HepG2 (cell line): ENCODE data around the gene YWHAQ. TPM values are rescaled to one million over a fixed set of nuclear protein-coding genes. Genes with fewer than 3 reads are reported as not detected.

Experiments
- CCDC6 ChIP-seq: sonication (generic); formaldehyde crosslinking; IDR thresholded peaks from 2 replicates; pipeline ENCODE4 v1.8.1; 2022; ENCODE audit warnings: mild to moderate bottlenecking, missing genetic modification reagents, moderate library complexity
- RARA ChIP-seq: IDR thresholded peaks from 2 replicates; pipeline ENCODE4 v1.6.1; 2016; ENCODE audit warnings: missing genetic modification reagents, missing compliant biosample characterization
- SRY ChIP-seq: sonication (generic); formaldehyde crosslinking; IDR thresholded peaks from 2 replicates; pipeline ENCODE4 v1.8.0; 2022; ENCODE audit warnings: mild to moderate bottlenecking, missing genetic modification reagents
- STAT6 ChIP-seq: sonication (generic); formaldehyde crosslinking; IDR thresholded peaks from 2 replicates; pipeline ENCODE4 v1.4.0; 2020; ENCODE audit warnings: missing genetic modification reagents, mild to moderate bottlenecking, borderline replicate concordance
- ZNF343 ChIP-seq: sonication (generic); formaldehyde crosslinking; IDR thresholded peaks from 2 replicates; pipeline ENCODE4 v1.4.0; 2020; ENCODE audit warnings: mild to moderate bottlenecking, missing genetic modification reagents
- ZNF512B ChIP-seq: sonication (generic); formaldehyde crosslinking; IDR thresholded peaks from 2 replicates; pipeline ENCODE4 v1.5.1; 2020; ENCODE audit warnings: missing genetic modification reagents, mild to moderate bottlenecking, borderline replicate concordance
- ZNF710 ChIP-seq: sonication (generic); formaldehyde crosslinking; IDR thresholded peaks from 2 replicates; pipeline ENCODE4 v1.5.0; 2020; ENCODE audit warnings: mild to moderate bottlenecking, missing genetic modification reagents, borderline replicate concordance
- ZNF740 ChIP-seq: sonication (generic); formaldehyde crosslinking; IDR thresholded peaks from 2 replicates; pipeline ENCODE4 v1.4.0; 2020; ENCODE audit warnings: missing genetic modification reagents
- ZSCAN12 ChIP-seq: sonication (generic); formaldehyde crosslinking; IDR thresholded peaks from 2 replicates; pipeline ENCODE4 v1.9.0; 2021; ENCODE audit warnings: mild to moderate bottlenecking, missing genetic modification reagents
- polyA plus RNA-seq, 8 experiments: library from polyadenylated mRNA; depleted of rRNA in 3 of 8; stranded (reverse) in 7 of 8; unstranded in 1 of 8; fragments of >200 nt; fragmentation: Illumina TruSeq in 4 of 8; extraction: Trizol in 4 of 8; gene quantifications; 2 replicates each; pipeline versions ENCODE4 v1.2.1 to v1.2.3, GENCODE V29; 2011 to 2016; ENCODE audit warnings: low read depth in 4 of 8, missing spikeins in 1 of 8, mixed read lengths in 1 of 8; ENCODE audit not compliant: insufficient read depth in 1 of 8
- total RNA-seq, 5 experiments: library from RNA; depleted of rRNA; stranded (reverse); fragments of >200 nt; fragmentation: Illumina TruSeq; extraction: Trizol; gene quantifications; 2 replicates each; pipeline ENCODE4 v1.2.3, GENCODE V29; 2016; ENCODE audit warnings: low read depth in 1 of 5
- TF ChIP-seq, protein P1 (sequence below): sonication (generic); formaldehyde crosslinking; IDR thresholded peaks from 2 replicates; pipeline ENCODE4 v1.4.0; 2020; ENCODE audit warnings: missing genetic modification reagents, borderline replicate concordance
- TF ChIP-seq, protein P2 (sequence below): sonication (generic); formaldehyde crosslinking; IDR thresholded peaks from 2 replicates; pipeline ENCODE4 v1.5.1; 2020; ENCODE audit warnings: mild to moderate bottlenecking, moderate library complexity, missing genetic modification reagents

YWHAQ gene
- total and polyA plus RNA-seq, 2 of the 13 experiments (the other 11 are each of a cell fraction or from before 2014, with no cell fraction given): 160 to 304 TPM

GRCh38 chr2:9555297-9556120, 75.3 kb downstream of the YWHAQ start, which contains the start of gene ADAM17 (continued):
- TF ChIP-seq ZNF740 (CRISPR knock-in tag) (peak; percentile 100), CCDC6 (peak; percentile 100), SRY (peak; percentile 80), ZSCAN12 (CRISPR knock-in tag) (no peak), ZNF343 (CRISPR knock-in tag) (peak; percentile 91), STAT6 (no peak), ZNF512B (no peak), ZNF710 (CRISPR knock-in tag) (peak; percentile 90), RARA (CRISPR knock-in tag) (peak; percentile 80)
- TF ChIP-seq, protein P1, sequence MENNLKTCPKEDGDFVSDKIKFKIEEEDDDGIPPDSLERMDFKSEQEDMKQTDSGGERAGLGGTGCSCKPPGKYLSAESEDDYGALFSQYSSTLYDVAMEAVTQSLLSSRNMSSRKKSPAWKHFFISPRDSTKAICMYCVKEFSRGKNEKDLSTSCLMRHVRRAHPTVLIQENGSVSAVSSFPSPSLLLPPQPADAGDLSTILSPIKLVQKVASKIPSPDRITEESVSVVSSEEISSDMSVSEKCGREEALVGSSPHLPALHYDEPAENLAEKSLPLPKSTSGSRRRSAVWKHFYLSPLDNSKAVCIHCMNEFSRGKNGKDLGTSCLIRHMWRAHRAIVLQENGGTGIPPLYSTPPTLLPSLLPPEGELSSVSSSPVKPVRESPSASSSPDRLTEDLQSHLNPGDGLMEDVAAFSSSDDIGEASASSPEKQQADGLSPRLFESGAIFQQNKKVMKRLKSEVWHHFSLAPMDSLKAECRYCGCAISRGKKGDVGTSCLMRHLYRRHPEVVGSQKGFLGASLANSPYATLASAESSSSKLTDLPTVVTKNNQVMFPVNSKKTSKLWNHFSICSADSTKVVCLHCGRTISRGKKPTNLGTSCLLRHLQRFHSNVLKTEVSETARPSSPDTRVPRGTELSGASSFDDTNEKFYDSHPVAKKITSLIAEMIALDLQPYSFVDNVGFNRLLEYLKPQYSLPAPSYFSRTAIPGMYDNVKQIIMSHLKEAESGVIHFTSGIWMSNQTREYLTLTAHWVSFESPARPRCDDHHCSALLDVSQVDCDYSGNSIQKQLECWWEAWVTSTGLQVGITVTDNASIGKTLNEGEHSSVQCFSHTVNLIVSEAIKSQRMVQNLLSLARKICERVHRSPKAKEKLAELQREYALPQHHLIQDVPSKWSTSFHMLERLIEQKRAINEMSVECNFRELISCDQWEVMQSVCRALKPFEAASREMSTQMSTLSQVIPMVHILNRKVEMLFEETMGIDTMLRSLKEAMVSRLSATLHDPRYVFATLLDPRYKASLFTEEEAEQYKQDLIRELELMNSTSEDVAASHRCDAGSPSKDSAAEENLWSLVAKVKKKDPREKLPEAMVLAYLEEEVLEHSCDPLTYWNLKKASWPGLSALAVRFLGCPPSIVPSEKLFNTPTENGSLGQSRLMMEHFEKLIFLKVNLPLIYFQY (CRISPR knock-in tag): no peak
- TF ChIP-seq, protein P2, sequence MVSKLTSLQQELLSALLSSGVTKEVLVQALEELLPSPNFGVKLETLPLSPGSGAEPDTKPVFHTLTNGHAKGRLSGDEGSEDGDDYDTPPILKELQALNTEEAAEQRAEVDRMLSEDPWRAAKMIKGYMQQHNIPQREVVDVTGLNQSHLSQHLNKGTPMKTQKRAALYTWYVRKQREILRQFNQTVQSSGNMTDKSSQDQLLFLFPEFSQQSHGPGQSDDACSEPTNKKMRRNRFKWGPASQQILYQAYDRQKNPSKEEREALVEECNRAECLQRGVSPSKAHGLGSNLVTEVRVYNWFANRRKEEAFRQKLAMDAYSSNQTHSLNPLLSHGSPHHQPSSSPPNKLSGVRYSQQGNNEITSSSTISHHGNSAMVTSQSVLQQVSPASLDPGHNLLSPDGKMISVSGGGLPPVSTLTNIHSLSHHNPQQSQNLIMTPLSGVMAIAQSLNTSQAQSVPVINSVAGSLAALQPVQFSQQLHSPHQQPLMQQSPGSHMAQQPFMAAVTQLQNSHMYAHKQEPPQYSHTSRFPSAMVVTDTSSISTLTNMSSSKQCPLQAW (CRISPR knock-in tag): peak; percentile 90
